K562 (cell line): ENCODE results near the gene ZNF366.

ENCODE experiments used
- BHLHE40 ChIP-seq: IDR thresholded peaks from 2 replicates; pipeline ENCODE4 v1.6.1; 2011; ENCODE audit warnings: low read length, improper control_type of control experiment
- CBX8 ChIP-seq: fragments of 200-600 bp; sonication (generic); IDR thresholded peaks from 2 replicates; pipeline ENCODE4 v1.6.1; 2012; ENCODE audit warnings: borderline replicate concordance, mixed run types, low read depth, mild to moderate bottlenecking, moderate library complexity, mixed read lengths, low read length, control low read depth, inconsistent platforms; ENCODE audit not compliant: poor library complexity, severe bottlenecking; ENCODE audit errors: extremely low read depth
- ELF4 ChIP-seq: fragments of 450-650 bp; formaldehyde crosslinking; IDR thresholded peaks from 2 replicates; pipeline ENCODE4 v1.4.0; 2022; ENCODE audit warnings: missing genetic modification characterization
- FOXA1 ChIP-seq: fragments of 450-650 bp; IDR thresholded peaks from 2 replicates; pipeline ENCODE4 v1.6.1; 2016; ENCODE audit warnings: mild to moderate bottlenecking, borderline replicate concordance
- NBN ChIP-seq: fragments of 450-650 bp; IDR thresholded peaks from 2 replicates; pipeline ENCODE4 v1.6.1; 2016; ENCODE audit warnings: low read depth, mild to moderate bottlenecking
- NR2C2 ChIP-seq, 2 experiments: fragments of 200-800 bp in 1 of 2; sonication (Bioruptor generic) in 1 of 2; sonication (generic) in 1 of 2; formaldehyde crosslinking in 1 of 2; IDR thresholded peaks; 2 replicates each; pipeline versions ENCODE4 v1.6.1 to v1.8.0; 2016 to 2022; ENCODE audit warnings: mild to moderate bottlenecking in 1 of 2, missing compliant biosample characterization in 1 of 2, missing genetic modification characterization in 1 of 2, missing genetic modification reagents in 1 of 2
- RB1 ChIP-seq: fragments of 450-650 bp; IDR thresholded peaks from 2 replicates; pipeline ENCODE4 v1.6.1; 2017; ENCODE audit warnings: low read depth, mild to moderate bottlenecking
- SMAD3 ChIP-seq: fragments of 450-650 bp; formaldehyde crosslinking; conservative IDR thresholded peaks from 2 replicates; pipeline ENCODE4 v1.4.0; 2020; ENCODE audit warnings: mild to moderate bottlenecking
- TAF1 ChIP-seq: IDR thresholded peaks from 2 replicates; pipeline ENCODE4 v1.6.1; 2011; ENCODE audit warnings: mild to moderate bottlenecking, low read length, moderate library complexity; ENCODE audit not compliant: insufficient read depth, control insufficient read depth, severe bottlenecking; ENCODE audit errors: extremely low read depth
- TF ChIP-seq, protein P1 (sequence below), 3 experiments: IDR thresholded peaks in 2 of 3; conservative IDR thresholded peaks in 1 of 3; 2 replicates each; pipeline ENCODE4 v1.5.1; 2011 to 2012; ENCODE audit warnings: low read length in 3 of 3, mild to moderate bottlenecking in 3 of 3, control low read depth in 2 of 3, improper control_type of control experiment in 1 of 3, inconsistent platforms in 1 of 3, low read depth in 1 of 3, mixed read lengths in 1 of 3, moderate library complexity in 1 of 3; ENCODE audit not compliant: insufficient read depth in 2 of 3
- TF ChIP-seq, protein P2 (sequence below): fragments of 450-650 bp; IDR thresholded peaks from 2 replicates; pipeline ENCODE4 v1.6.1; 2016; ENCODE audit warnings: borderline replicate concordance
- TF ChIP-seq, protein P3 (sequence below): fragments of 450-650 bp; formaldehyde crosslinking; conservative IDR thresholded peaks from 2 replicates; pipeline ENCODE4 v1.4.0; 2022; ENCODE audit warnings: mild to moderate bottlenecking, missing genetic modification characterization
- TF ChIP-seq, protein P4 (sequence below): fragments of 250-450 bp; sonication (Bioruptor Pico); IDR thresholded peaks from 2 replicates; pipeline ENCODE4 v1.8.0; 2021; ENCODE audit warnings: mild to moderate bottlenecking, moderate library complexity

DNA sequence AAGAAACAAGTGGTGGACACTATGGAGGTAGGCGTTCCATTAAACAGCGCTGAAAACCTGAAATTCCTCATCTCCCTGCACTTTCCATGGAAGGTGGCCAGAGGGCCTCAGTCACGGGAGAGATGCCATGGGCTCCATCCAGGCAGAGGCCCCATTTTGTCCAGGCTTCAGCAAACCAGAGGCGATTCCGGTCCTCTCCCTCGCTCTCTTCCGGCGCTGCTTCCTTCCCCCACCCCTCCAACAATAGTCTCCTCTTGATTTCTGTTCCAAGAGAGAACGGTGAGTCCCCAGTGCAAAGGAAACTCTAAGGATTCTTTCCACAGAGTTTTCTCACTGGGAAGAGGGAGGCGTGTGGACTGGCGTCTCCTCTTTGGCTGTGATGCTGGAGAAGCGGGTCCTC is 7.5 kb downstream of the ZNF366 start:
- TF ChIP-seq FOXA1: no peak
- TF ChIP-seq, protein P1, sequence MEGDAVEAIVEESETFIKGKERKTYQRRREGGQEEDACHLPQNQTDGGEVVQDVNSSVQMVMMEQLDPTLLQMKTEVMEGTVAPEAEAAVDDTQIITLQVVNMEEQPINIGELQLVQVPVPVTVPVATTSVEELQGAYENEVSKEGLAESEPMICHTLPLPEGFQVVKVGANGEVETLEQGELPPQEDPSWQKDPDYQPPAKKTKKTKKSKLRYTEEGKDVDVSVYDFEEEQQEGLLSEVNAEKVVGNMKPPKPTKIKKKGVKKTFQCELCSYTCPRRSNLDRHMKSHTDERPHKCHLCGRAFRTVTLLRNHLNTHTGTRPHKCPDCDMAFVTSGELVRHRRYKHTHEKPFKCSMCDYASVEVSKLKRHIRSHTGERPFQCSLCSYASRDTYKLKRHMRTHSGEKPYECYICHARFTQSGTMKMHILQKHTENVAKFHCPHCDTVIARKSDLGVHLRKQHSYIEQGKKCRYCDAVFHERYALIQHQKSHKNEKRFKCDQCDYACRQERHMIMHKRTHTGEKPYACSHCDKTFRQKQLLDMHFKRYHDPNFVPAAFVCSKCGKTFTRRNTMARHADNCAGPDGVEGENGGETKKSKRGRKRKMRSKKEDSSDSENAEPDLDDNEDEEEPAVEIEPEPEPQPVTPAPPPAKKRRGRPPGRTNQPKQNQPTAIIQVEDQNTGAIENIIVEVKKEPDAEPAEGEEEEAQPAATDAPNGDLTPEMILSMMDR (IDR thresholded peaks at IDR 0.05 in 2 of 3, conservative IDR thresholded peaks at IDR 0.05 in 1 of 3; ENCODE audit: insufficient read depth in 2 of 3, low read depth in 1 of 3, low read length in 3 of 3): no peak
- TF ChIP-seq CBX8: no peak
- no peak for TF ChIP-seq BHLHE40
- no peak for TF ChIP-seq SMAD3
- no peak for TF ChIP-seq TAF1
- TF ChIP-seq, protein P2, sequence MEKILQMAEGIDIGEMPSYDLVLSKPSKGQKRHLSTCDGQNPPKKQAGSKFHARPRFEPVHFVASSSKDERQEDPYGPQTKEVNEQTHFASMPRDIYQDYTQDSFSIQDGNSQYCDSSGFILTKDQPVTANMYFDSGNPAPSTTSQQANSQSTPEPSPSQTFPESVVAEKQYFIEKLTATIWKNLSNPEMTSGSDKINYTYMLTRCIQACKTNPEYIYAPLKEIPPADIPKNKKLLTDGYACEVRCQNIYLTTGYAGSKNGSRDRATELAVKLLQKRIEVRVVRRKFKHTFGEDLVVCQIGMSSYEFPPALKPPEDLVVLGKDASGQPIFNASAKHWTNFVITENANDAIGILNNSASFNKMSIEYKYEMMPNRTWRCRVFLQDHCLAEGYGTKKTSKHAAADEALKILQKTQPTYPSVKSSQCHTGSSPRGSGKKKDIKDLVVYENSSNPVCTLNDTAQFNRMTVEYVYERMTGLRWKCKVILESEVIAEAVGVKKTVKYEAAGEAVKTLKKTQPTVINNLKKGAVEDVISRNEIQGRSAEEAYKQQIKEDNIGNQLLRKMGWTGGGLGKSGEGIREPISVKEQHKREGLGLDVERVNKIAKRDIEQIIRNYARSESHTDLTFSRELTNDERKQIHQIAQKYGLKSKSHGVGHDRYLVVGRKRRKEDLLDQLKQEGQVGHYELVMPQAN: no peak
- TF ChIP-seq, protein P3, sequence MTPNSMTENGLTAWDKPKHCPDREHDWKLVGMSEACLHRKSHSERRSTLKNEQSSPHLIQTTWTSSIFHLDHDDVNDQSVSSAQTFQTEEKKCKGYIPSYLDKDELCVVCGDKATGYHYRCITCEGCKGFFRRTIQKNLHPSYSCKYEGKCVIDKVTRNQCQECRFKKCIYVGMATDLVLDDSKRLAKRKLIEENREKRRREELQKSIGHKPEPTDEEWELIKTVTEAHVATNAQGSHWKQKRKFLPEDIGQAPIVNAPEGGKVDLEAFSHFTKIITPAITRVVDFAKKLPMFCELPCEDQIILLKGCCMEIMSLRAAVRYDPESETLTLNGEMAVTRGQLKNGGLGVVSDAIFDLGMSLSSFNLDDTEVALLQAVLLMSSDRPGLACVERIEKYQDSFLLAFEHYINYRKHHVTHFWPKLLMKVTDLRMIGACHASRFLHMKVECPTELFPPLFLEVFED (CRISPR knock-in tag): no peak
- TF ChIP-seq NR2C2 (CRISPR knock-in tag; IDR thresholded peaks at IDR 0.05): no peak
- no peak for TF ChIP-seq NR2C2 (tag; IDR thresholded peaks at IDR 0.05)
- no peak for TF ChIP-seq RB1
- TF ChIP-seq ELF4: no peak
- TF ChIP-seq, protein P4, sequence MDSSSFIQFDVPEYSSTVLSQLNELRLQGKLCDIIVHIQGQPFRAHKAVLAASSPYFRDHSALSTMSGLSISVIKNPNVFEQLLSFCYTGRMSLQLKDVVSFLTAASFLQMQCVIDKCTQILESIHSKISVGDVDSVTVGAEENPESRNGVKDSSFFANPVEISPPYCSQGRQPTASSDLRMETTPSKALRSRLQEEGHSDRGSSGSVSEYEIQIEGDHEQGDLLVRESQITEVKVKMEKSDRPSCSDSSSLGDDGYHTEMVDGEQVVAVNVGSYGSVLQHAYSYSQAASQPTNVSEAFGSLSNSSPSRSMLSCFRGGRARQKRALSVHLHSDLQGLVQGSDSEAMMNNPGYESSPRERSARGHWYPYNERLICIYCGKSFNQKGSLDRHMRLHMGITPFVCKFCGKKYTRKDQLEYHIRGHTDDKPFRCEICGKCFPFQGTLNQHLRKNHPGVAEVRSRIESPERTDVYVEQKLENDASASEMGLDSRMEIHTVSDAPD (CRISPR knock-in tag): no peak
- no peak for TF ChIP-seq NBN
